PC-9 (cell line): ENCODE results near the gene HEATR9. TPM values are rescaled to one million over a fixed set of nuclear protein-coding genes. Genes with fewer than 3 reads are reported as not detected.

Experiments used
- BruUV-seq: library from RNA; stranded (reverse); fragments of 400-500 nt; replicated peaks from 2 replicates; lab custom pipeline; 2021; lab: Mats Ljungman, UMichigan
- CTCF ChIA-PET: fragments of 300-600 bp; sonication (Branson Sonifier 250); formaldehyde crosslinking; loops from one replicate; lab custom pipeline; 2022; ENCODE audit warnings: antibody characterized with exemption; lab: Charles Lee
- POLR2A ChIA-PET: fragments of 300-600 bp; sonication (Branson Sonifier 250); formaldehyde crosslinking; loops from one replicate; lab custom pipeline; 2022; ENCODE audit warnings: antibody characterized with exemption; ENCODE audit not compliant: unreplicated experiment; lab: Charles Lee
- DNase-seq, 2 experiments: peaks; one replicate each; pipeline versions ENCODE4 v3.0.0 to v3.0.0-alpha.2; 2015 to 2022; ENCODE audit warnings: mixed read lengths in 1 of 2
- H2AFZ ChIP-seq: fragments of 200-600 bp; sonication (generic); 2 replicates; pipeline ENCODE4 v1.8.1; 2017; ENCODE audit warnings: antibody characterized with exemption
- H3F3A ChIP-seq: fragments of 200-600 bp; sonication (generic); 2 replicates; pipeline ENCODE4 v1.8.1; 2017; ENCODE audit warnings: antibody characterized with exemption, mild to moderate bottlenecking, low read depth; ENCODE audit not compliant: insufficient read depth
- H3K27ac ChIP-seq: fragments of 200-600 bp; sonication (generic); 2 replicates; pipeline ENCODE4 v1.6.1; 2016; ENCODE audit warnings: mixed run types
- H3K27me3 ChIP-seq: fragments of 200-600 bp; sonication (generic); 2 replicates; pipeline ENCODE4 v1.6.1; 2016; ENCODE audit warnings: low read depth, mixed run types; ENCODE audit not compliant: insufficient read depth
- H3K36me3 ChIP-seq: fragments of 200-600 bp; sonication (generic); 2 replicates; pipeline ENCODE4 v1.6.1; 2016; ENCODE audit warnings: low read depth, mixed run types
- H3K4me1 ChIP-seq: fragments of 200-600 bp; sonication (generic); replicated peaks from 2 replicates; pipeline ENCODE4 v1.6.1; 2016; ENCODE audit warnings: mixed run types; ENCODE audit not compliant: insufficient read depth
- H3K4me2 ChIP-seq: fragments of 200-600 bp; sonication (generic); 2 replicates; pipeline ENCODE4 v1.6.1; 2017; ENCODE audit warnings: mixed run types
- H3K4me3 ChIP-seq: fragments of 200-600 bp; sonication (generic); 2 replicates; pipeline ENCODE4 v1.6.1; 2016; ENCODE audit warnings: mixed run types
- H3K79me2 ChIP-seq: fragments of 200-600 bp; sonication (generic); 2 replicates; pipeline ENCODE4 v1.6.1; 2017; ENCODE audit warnings: low read depth, mixed run types
- H3K9me2 ChIP-seq: fragments of 200-600 bp; sonication (generic); 2 replicates; pipeline ENCODE4 v1.8.1; 2017; ENCODE audit warnings: mild to moderate bottlenecking; ENCODE audit not compliant: insufficient read depth
- H3K9me3 ChIP-seq: fragments of 200-600 bp; sonication (generic); 2 replicates; pipeline ENCODE4 v1.8.1; 2016; ENCODE audit warnings: low read depth; ENCODE audit not compliant: insufficient read depth
- H4K20me1 ChIP-seq: fragments of 200-600 bp; sonication (generic); 2 replicates; pipeline ENCODE4 v1.8.1; 2017; ENCODE audit not compliant: insufficient read depth
- EZH2 ChIP-seq: fragments of 200-600 bp; sonication (generic); IDR thresholded peaks from 2 replicates; pipeline ENCODE4 v1.8.0; 2017; ENCODE audit warnings: antibody characterized with exemption, low read depth
- intact Hi-C: fragments of 100-400 bp; cut with micrococcal nuclease; formaldehyde crosslinking; loops from one replicate; pipeline ENCODE4 v1.10.0; 2022; ENCODE audit not compliant: unreplicated experiment
- total RNA-seq: library from RNA; stranded (reverse); gene quantifications from 2 replicates; pipeline ENCODE4 v1.2.3, GENCODE V29; 2021
- TF ChIP-seq, protein P1 (sequence below): fragments of 200-600 bp; sonication (generic); conservative IDR thresholded peaks from 2 replicates; pipeline ENCODE4 v1.6.1; 2017; ENCODE audit warnings: mixed run types, antibody characterized with exemption, mild to moderate bottlenecking, moderate library complexity

HEATR9 gene
- total RNA-seq, 1 experiment from 2014 or later: not detected

DNA sequence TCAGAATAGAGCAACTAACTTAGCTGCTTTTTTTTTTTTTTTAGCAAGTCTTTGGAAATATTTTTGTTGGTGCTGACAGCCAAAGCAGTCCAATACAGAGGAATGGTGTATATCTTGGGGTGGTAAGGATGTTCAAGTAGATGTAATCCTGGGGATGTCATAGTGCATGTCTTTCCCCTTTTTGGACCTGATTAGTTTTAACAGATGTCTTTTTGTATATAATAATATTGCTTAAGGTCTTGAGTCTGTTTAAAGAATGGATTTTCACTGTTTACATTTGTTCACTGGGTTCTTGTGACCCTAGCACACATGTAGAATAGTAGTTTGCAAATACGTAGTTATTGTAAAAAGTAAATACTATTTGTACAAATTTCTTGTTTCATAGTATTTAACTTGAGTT is 51.5 kb downstream of the HEATR9 start:
- no peak overlapping the region for H2AFZ ChIP-seq
- BruUV-seq: no TSS peak
- H3K27ac ChIP-seq: no peak overlapping the region
- no peaks in the 10 kb centered on the region for H3K27me3 ChIP-seq
- ChIA-PET POLR2A (no interaction called here), CTCF (interaction anchor here (0.6 to 0.7 kb wide), 2 partner anchors 24 to 53 kb away, joined by 3 to 5 read pairs; no protein-coding TSS in a partner anchor)
- TF ChIP-seq, protein P1, sequence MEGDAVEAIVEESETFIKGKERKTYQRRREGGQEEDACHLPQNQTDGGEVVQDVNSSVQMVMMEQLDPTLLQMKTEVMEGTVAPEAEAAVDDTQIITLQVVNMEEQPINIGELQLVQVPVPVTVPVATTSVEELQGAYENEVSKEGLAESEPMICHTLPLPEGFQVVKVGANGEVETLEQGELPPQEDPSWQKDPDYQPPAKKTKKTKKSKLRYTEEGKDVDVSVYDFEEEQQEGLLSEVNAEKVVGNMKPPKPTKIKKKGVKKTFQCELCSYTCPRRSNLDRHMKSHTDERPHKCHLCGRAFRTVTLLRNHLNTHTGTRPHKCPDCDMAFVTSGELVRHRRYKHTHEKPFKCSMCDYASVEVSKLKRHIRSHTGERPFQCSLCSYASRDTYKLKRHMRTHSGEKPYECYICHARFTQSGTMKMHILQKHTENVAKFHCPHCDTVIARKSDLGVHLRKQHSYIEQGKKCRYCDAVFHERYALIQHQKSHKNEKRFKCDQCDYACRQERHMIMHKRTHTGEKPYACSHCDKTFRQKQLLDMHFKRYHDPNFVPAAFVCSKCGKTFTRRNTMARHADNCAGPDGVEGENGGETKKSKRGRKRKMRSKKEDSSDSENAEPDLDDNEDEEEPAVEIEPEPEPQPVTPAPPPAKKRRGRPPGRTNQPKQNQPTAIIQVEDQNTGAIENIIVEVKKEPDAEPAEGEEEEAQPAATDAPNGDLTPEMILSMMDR: no peak
- no peak for TF ChIP-seq EZH2
- H3K9me3 ChIP-seq: no peaks in the 10 kb centered on the region
- no peak for DNase-seq
- H3K79me2 ChIP-seq: peaks cover 91% of the 10 kb centered on the region
- no peaks in the 10 kb centered on the region for H3K9me2 ChIP-seq
- peaks cover 91% of the 10 kb centered on the region for H4K20me1 ChIP-seq
- intact Hi-C loops: no loop called here
- no peak overlapping the region for H3K4me3 ChIP-seq
- peaks cover 42% of the 10 kb centered on the region for H3F3A ChIP-seq
- peaks cover 36% of the 10 kb centered on the region for H3K36me3 ChIP-seq
- H3K4me1 ChIP-seq: 0 out of 2 replicates have a peak, but pooled peaks cover under 1% of the 10 kb centered on the region
- H3K4me2 ChIP-seq: no peak overlapping the region

DNA sequence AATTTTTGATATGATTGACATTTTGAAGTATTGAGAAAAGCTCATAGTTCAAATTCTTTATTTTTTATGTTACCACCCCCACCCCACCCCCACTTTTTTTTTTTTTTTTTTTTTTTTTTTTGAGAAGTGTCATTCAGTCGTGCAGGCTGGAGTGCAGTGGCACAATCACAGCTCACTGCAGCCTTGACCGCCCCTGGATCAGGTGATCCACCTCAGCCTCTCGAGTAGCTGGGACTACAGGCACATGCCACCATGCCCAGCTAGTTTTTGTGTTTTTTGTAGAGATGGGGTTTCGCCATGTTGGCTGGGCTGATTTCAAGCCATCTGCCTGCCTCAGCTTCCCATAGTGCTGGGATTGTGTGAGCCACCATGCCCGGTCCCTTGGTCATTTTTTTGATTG is 52.0 kb downstream of the HEATR9 start:
- POLR2A ChIA-PET: no interaction called here
- H3K4me2 ChIP-seq: no peak overlapping the region
- no peak overlapping the region for H2AFZ ChIP-seq
- TF ChIP-seq EZH2: no peak
- TF ChIP-seq, protein P1: no peak
- intact Hi-C loops: no loop called here
- no peaks in the 10 kb centered on the region for H3K9me2 ChIP-seq
- peaks cover 39% of the 10 kb centered on the region for H3K36me3 ChIP-seq
- H3K4me3 ChIP-seq: no peak overlapping the region
- peaks cover 44% of the 10 kb centered on the region for H3F3A ChIP-seq
- H4K20me1 ChIP-seq: peaks cover 91% of the 10 kb centered on the region
- peaks cover 5% of the 10 kb centered on the region; the same call in 1 of the 2 replicates for H3K4me1 ChIP-seq
- H3K9me3 ChIP-seq: no peaks in the 10 kb centered on the region
- H3K27ac ChIP-seq: no peak overlapping the region
- no peaks in the 10 kb centered on the region for H3K27me3 ChIP-seq
- H3K79me2 ChIP-seq: peaks cover 91% of the 10 kb centered on the region
- BruUV-seq: no TSS peak
- DNase-seq: no peak
- CTCF ChIA-PET: interaction anchor here (0.6 kb wide), 1 partner anchor 53 kb away, joined by 5 read pairs; no protein-coding TSS in a partner anchor

DNA sequence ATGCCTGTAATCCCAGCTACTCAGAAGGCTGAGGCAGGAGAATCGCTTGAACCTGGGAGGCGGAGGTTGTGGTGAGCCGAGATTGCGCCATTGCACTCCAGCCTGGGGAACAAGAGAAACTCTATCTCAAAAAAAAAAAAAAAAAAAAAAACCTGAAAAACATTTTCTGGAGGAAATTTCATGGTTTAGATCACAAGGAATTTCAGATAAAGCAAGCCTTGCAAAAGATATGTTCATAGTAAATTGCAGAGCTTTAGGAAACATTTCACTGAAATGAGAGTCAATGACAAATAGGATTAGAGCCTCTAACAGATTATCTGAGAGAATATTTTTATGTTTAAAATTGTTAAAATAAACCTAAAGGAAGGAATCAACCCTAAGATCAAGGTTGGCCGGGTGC is 56.2 kb downstream of the HEATR9 start:
- Histone ChIP-seq H3K36me3 (peaks cover 16% of the 10 kb centered on the region; the same call in 1 of the 2 replicates), H3K9me2 (no peaks in the 10 kb centered on the region), H3K27me3 (no peaks in the 10 kb centered on the region), H3K4me3 (no peak overlapping the region), H2AFZ (no peak overlapping the region), H3K9me3 (no peaks in the 10 kb centered on the region), H3K4me1 (peaks cover 31% of the 10 kb centered on the region), H3K79me2 (peaks cover 80% of the 10 kb centered on the region), H3F3A (peaks cover 43% of the 10 kb centered on the region; the same call in 1 of the 2 replicates), H3K4me2 (no peak overlapping the region), H3K27ac (no peak overlapping the region), H4K20me1 (peaks cover 75% of the 10 kb centered on the region)
- TF ChIP-seq EZH2: no peak
- TF ChIP-seq, protein P1: no peak
- POLR2A ChIA-PET: no interaction called here
- CTCF ChIA-PET: interaction anchor here (0.7 kb wide), 1 partner anchor 329 kb away, joined by 23 read pairs; no protein-coding TSS in a partner anchor
- no peak for DNase-seq
- no TSS peak for BruUV-seq
- intact Hi-C loops: no loop called here
